GM18951 (cell line): Measurements from ENCODE around the gene C1orf115.

ENCODE experiments used
- POLR2A ChIP-seq: IDR thresholded peaks from 4 replicates; pipeline ENCODE4 v1.6.1; 2011; ENCODE audit warnings: mild to moderate bottlenecking; ENCODE audit not compliant: insufficient read length, insufficient read depth; ENCODE audit errors: extremely low read depth
- in situ Hi-C: fragments of 300-500 bp; cut with MboI; formaldehyde crosslinking; loops from one replicate; pipeline ENCODE4 v1.12.0; 2022; ENCODE audit warnings: low sequenced_read_pairs, mixed read lengths, inconsistent platforms; ENCODE audit not compliant: unreplicated experiment

The C1orf115 gene

DNA sequence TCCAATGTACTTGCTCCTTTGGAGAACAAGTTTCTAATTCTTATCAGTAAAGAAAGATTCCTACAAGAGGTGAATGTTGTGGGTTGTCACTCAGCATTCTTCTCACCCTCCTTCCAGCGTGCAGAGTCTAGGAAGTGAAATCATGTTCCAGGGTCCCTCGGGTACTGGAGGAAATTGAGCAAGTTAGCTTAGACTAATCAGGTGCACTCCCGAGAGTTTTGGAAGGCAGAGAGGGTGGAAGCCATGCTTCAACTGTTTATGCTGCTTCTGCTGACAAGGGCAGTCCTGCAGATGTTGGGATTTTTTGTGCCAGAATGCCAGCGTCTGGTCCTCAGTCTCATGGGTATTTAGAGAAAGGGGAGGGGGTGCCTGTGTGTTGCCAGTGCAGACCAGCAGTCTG is 5.3 kb upstream of the C1orf115 start:
- in situ Hi-C loops, result loop anchor here (10.0 kb wide), 1 partner anchor 100 kb away; the partner anchor contains the start of gene MTARC1
- no peak for TF ChIP-seq POLR2A

DNA sequence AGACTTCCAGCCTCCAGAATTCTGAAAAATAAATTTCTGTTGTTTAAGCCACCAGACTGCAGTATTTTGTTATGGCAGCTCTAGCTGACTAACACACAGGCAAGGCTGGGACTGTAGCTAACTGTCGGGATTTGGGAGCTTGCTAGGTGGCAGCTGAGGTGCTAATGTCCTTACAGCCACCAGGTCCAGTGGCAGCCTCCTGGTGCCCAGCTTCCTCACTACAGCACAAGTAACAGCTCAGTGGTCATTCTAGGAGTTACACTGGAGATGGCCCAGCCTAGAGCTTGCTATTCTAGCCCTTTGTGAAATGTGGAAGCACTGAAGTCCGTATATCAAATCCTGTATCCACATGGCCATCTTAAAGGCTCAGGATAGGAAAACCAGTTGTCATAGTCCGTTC is 4.3 kb upstream of the C1orf115 start:
- in situ Hi-C loops, result loop anchor here (10.0 kb wide), 1 partner anchor 99 kb away; the partner anchor contains the start of gene MTARC1
- TF ChIP-seq POLR2A, result no peak

- in situ Hi-C loops, result loop anchor here (10.0 kb wide), 1 partner anchor 97 kb away; the partner anchor contains the start of gene MTARC1
- TF ChIP-seq POLR2A, result no peak
These were observed 2.4 kb upstream of the C1orf115 start for GRCh38 chr1:220687809-220688208.

DNA sequence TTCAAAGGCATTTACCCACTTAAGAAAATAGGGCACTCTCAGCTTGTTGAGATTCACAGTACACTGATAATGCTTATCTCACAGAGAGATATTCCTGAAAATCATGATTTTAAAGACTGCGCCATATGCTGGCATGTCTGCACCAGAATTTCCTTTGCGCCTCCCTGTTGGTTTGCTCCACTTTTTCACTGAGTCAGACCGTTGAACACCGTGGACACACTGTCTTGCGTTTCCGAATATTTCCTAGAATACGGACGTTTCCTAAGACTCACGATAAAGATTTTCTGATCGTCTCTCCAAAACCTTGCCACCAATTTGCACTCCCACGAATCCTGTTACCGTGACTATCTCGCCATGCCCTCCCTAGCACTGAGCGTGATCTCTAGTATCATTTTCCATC is 497 bp upstream of the C1orf115 start:
- no peak for TF ChIP-seq POLR2A
- in situ Hi-C loops, result loop anchor here (10.0 kb wide), 1 partner anchor 95 kb away; the partner anchor contains the start of gene MTARC1

DNA sequence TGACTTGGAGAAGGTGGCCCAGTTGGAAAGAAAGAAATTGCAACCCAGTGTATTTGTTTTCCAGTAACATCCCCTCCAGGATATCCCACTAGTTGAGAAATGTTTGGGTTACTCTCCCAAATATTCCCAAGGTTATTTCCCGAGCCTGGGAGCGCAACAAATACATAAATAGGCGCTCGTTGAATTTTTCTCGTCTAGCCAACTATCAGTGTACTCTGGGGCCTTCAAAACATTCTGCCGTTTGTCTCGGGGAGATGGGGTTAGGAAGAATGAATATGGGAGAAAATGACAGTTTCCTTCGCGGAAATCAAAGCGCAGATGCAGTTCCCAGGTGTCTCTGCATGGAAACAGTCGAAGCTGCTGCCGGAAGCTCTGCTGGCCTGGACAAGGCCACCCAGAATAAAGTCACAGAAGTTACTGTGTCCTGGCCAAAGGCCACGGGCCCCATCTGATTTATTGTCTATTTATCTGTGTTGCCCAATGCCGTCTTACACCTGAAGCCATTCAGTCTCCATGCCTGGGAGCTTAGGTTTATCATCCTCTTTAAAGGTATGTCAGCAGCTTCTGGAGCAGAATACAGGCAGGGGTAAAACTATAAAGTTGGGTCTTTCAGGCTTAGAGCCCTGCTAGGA is 1.0 kb downstream of the C1orf115 start:
- TF ChIP-seq POLR2A, result no peak
- in situ Hi-C loops, result no loop called here

DNA sequence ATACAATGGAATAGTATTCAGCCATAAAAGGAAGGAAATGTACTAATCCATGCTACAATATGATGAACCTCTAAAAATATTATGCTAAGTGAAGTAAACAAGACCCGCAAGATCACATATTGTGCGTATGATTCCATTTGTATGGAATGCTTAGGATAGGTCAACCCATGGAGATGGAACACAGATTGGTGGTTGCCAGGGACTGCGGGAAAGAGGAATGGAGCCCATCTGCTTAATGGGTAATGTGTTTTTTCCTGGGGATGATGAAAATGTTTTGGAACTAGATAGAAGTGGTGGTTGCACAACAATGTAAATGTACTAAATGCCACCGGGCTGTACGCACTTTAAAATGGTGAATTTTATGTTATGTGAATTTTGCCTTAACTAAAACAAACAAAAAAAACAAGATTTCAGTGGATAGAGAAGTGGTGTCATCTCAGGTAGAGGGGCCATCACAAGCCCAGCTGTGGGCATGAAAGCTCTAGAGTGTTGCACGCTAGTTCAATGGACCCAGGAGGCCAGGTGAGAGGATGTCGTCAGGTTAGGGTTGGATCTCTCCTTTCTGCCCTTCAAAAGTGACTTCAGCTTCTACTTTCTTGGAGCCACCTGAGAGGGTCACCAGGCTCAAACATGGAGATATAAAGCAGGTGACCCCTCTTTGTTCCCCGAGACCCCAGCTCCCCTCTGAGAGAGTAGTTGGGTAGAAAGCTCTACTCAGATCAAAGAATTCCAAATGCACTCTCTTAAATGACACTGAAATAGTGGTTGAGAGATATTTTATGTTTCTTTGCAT is 2.5 kb downstream of the C1orf115 start:
- in situ Hi-C loops, result no loop called here
- no peak for TF ChIP-seq POLR2A

- no peak for TF ChIP-seq POLR2A
- in situ Hi-C loops, result no loop called here
These were observed 4.8 kb downstream of the C1orf115 start for GRCh38 chr1:220694866-220695382.

DNA sequence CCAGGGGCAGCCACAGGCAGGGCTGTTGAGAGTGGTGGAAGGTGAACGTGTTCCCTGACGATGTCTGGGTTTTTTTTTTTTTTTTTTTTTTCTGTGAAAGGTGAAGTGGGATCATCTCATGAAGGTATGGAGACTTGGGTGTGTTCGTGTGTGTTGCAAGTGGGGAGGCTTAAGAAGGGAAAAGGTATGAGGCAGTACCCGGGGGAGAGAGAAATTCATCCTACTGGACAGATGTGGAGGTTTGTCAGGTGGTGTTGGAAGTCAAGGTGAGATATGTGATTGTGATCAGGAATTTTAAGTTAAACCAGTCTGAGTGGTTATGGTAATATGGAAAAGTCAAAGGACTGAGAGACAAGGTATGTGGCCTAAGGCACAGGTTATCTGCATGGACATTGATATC is 5.3 kb downstream of the C1orf115 start:
- in situ Hi-C loops, result no loop called here
- no peak for TF ChIP-seq POLR2A

DNA sequence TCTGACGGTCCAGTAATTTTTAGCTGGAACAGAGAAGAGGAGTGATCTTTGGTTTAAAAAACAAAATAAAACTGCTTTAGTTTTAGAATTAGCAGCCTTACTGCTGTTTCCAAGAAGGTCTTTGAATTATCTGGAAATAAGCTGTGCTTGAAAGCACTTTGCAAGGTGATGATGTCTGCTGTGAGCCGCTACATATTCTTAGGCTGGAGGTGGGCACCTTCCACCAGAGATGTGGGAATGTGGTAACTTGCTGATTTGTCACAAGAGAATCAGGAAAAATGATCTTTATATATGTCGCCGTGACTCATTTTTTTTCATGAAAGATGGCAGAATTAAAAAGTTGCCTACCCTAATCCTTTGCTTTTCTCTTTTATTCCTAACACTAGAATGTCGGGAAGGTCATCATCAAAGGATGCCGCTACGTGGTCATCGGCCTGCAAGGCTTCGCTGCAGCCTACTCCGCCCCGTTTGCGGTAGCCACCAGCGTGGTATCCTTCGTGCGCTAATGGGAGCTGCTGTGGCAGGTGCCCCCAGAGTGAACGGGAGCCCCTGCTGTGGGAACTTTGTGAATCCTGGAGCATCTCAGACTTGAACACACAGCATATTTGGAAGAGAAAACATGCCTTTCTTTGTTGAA is 6.2 kb downstream of the C1orf115 start:
- no peak for TF ChIP-seq POLR2A
- in situ Hi-C loops, result no loop called here

GRCh38 chr1:220696863-220697231 is 6.7 kb downstream of the C1orf115 start:
- in situ Hi-C loops, result no loop called here
- TF ChIP-seq POLR2A, result no peak

GRCh38 chr1:220697326-220697725 is 7.2 kb downstream of the C1orf115 start:
- in situ Hi-C loops, result no loop called here
- no peak for TF ChIP-seq POLR2A

- TF ChIP-seq POLR2A, result no peak
- in situ Hi-C loops, result no loop called here
These were observed 8.4 kb downstream of the C1orf115 start for GRCh38 chr1:220698607-220699016.

- no peak for TF ChIP-seq POLR2A
- in situ Hi-C loops, result no loop called here
These were observed 8.9 kb downstream of the C1orf115 start for GRCh38 chr1:220699044-220699443.
